ENCODE results near the gene B3GNT2. TPM values are rescaled to one million over a fixed set of nuclear protein-coding genes. Genes with fewer than 3 reads are reported as not detected.

B3GNT2 gene
- total and polyA plus RNA-seq, 2 donors (not counting 1 experiment from before 2014, with no cell fraction given), result 14.3 to 24.6 TPM

- H3K4me3 Mint-ChIP-seq, result no peak overlapping the region
- ATAC-seq (ENCODE audit: low read depth) (no peak), DNase-seq (no peak)
- Histone ChIP-seq H3K4me2 (replicated peaks; ENCODE audit: low read depth, low read length, poor library complexity, severe bottlenecking) (no peak overlapping the region), H3K79me2 (ENCODE audit: control insufficient read depth, insufficient read depth, low read length) (no peaks in the 10 kb centered on the region), H3K4me3 (ENCODE audit: control extremely low read depth in 1 of 5, extremely low read depth in 1 of 5, insufficient read depth in 1 of 5, low read depth in 2 of 5, low read length in 4 of 5) (no peak overlapping the region), H2AFZ (ENCODE audit: insufficient read depth, low read depth, low read length, poor library complexity, severe bottlenecking) (no peak overlapping the region), H3K9me3 (ENCODE audit: control extremely low read depth in 1 of 3, control insufficient read depth in 2 of 3, insufficient read depth in 1 of 3, low read length in 2 of 3) (no peaks in the 10 kb centered on the region), H3K4me1 (ENCODE audit: control insufficient read depth in 2 of 2, insufficient read depth in 2 of 2, low read length in 2 of 2) (peaks cover 0 to 4% of the 10 kb centered on the region in 2 donors), H3K27me3 (replicated peaks in 1 of 4; ENCODE audit: control extremely low read depth in 1 of 4, control insufficient read depth in 3 of 4, insufficient read depth in 4 of 4, low read length in 3 of 4) (no peaks in the 10 kb centered on the region), H4K20me1 (ENCODE audit: control insufficient read depth, insufficient read depth, low read length, poor library complexity, severe bottlenecking) (no peaks in the 10 kb centered on the region), H3K9ac (ENCODE audit: low read length) (no peak overlapping the region), H3K36me3 (replicated peaks in 1 of 2; ENCODE audit: control extremely low read depth in 1 of 2, control insufficient read depth in 1 of 2, extremely low read depth in 1 of 2, insufficient read depth in 2 of 2, low read length in 1 of 2) (no peaks in the 10 kb centered on the region), H3K27ac (ENCODE audit: low read length in 2 of 2) (no peak overlapping the region)
- H3K27me3 Mint-ChIP-seq, result no peaks in the 10 kb centered on the region
- intact Hi-C loops (cut with micrococcal nuclease), result no loop called here
- H3K4me1 Mint-ChIP-seq, result peaks cover 8% of the 10 kb centered on the region
- H3K27ac Mint-ChIP-seq, result no peak overlapping the region
- no peaks in the 10 kb centered on the region for H3K9me3 Mint-ChIP-seq (ENCODE audit: insufficient read depth)
- POLR2A ChIA-PET, result no interaction called here
- TF ChIP-seq, protein P1, sequence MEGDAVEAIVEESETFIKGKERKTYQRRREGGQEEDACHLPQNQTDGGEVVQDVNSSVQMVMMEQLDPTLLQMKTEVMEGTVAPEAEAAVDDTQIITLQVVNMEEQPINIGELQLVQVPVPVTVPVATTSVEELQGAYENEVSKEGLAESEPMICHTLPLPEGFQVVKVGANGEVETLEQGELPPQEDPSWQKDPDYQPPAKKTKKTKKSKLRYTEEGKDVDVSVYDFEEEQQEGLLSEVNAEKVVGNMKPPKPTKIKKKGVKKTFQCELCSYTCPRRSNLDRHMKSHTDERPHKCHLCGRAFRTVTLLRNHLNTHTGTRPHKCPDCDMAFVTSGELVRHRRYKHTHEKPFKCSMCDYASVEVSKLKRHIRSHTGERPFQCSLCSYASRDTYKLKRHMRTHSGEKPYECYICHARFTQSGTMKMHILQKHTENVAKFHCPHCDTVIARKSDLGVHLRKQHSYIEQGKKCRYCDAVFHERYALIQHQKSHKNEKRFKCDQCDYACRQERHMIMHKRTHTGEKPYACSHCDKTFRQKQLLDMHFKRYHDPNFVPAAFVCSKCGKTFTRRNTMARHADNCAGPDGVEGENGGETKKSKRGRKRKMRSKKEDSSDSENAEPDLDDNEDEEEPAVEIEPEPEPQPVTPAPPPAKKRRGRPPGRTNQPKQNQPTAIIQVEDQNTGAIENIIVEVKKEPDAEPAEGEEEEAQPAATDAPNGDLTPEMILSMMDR (IDR thresholded peaks at IDR 0.05), result no peak
- TF ChIP-seq EZH2 (IDR thresholded peaks at IDR 0.05; ENCODE audit: borderline replicate concordance, insufficient read depth, low read depth, low read length, poor library complexity, severe bottlenecking), result no peak
- WGBS (ENCODE audit: insufficient coverage), result 91% methylated on average over 1 of the region's 4 CpGs
- CTCF ChIA-PET, result no interaction called here
Observed at GRCh38 chr2:62186156-62186905, 9.6 kb upstream of the B3GNT2 start.

GRCh38 chr2:62187246-62187645 lies 8.7 kb upstream of the B3GNT2 start:
- Histone ChIP-seq H4K20me1 (ENCODE audit: control insufficient read depth, insufficient read depth, low read length, poor library complexity, severe bottlenecking) (no peaks in the 10 kb centered on the region), H3K9me3 (ENCODE audit: control extremely low read depth in 1 of 3, control insufficient read depth in 2 of 3, insufficient read depth in 1 of 3, low read length in 2 of 3) (no peaks in the 10 kb centered on the region), H3K79me2 (ENCODE audit: control insufficient read depth, insufficient read depth, low read length) (no peaks in the 10 kb centered on the region), H3K4me1 (ENCODE audit: control insufficient read depth in 2 of 2, insufficient read depth in 2 of 2, low read length in 2 of 2) (no peaks in the 10 kb centered on the region), H2AFZ (ENCODE audit: insufficient read depth, low read depth, low read length, poor library complexity, severe bottlenecking) (no peak overlapping the region), H3K27me3 (replicated peaks in 1 of 4; ENCODE audit: control extremely low read depth in 1 of 4, control insufficient read depth in 3 of 4, insufficient read depth in 4 of 4, low read length in 3 of 4) (no peaks in the 10 kb centered on the region), H3K36me3 (replicated peaks in 1 of 2; ENCODE audit: control extremely low read depth in 1 of 2, control insufficient read depth in 1 of 2, extremely low read depth in 1 of 2, insufficient read depth in 2 of 2, low read length in 1 of 2) (no peaks in the 10 kb centered on the region), H3K4me2 (replicated peaks; ENCODE audit: low read depth, low read length, poor library complexity, severe bottlenecking) (no peak overlapping the region), H3K27ac (ENCODE audit: low read length in 2 of 2) (no peak overlapping the region), H3K9ac (ENCODE audit: low read length) (no peak overlapping the region), H3K4me3 (ENCODE audit: control extremely low read depth in 1 of 5, extremely low read depth in 1 of 5, insufficient read depth in 1 of 5, low read depth in 2 of 5, low read length in 4 of 5) (no peak overlapping the region)
- no peak for ATAC-seq (ENCODE audit: low read depth)
- TF ChIP-seq, protein P1 (IDR thresholded peaks at IDR 0.05), result no peak
- no peak for TF ChIP-seq EZH2 (IDR thresholded peaks at IDR 0.05; ENCODE audit: borderline replicate concordance, insufficient read depth, low read depth, low read length, poor library complexity, severe bottlenecking)
- ChIA-PET CTCF (no interaction called here), POLR2A (no interaction called here)
- intact Hi-C loops (cut with micrococcal nuclease), result no loop called here
- no peak overlapping the region for H3K27ac Mint-ChIP-seq
- 93% methylated on average over 8 of the region's 9 CpGs for WGBS (ENCODE audit: insufficient coverage)
- DNase-seq, result no peak
- H3K27me3 Mint-ChIP-seq, result no peaks in the 10 kb centered on the region
- H3K4me1 Mint-ChIP-seq, result peaks cover under 1% of the 10 kb centered on the region
- no peak overlapping the region for H3K4me3 Mint-ChIP-seq
- H3K9me3 Mint-ChIP-seq (ENCODE audit: insufficient read depth), result no peaks in the 10 kb centered on the region

Data from B cell (primary cell).